H9 (cell line): ENCODE data around the gene KCNIP3. TPM values are rescaled to one million over a fixed set of nuclear protein-coding genes. Genes with fewer than 3 reads are reported as not detected.

Source experiments
- DNase-seq: peaks from one replicate; pipeline ENCODE4 v3.0.0-alpha.2; 2017
- H2AFZ ChIP-seq: one replicate; pipeline ENCODE4 v1.6.1; 2013; ENCODE audit warnings: mild to moderate bottlenecking, low read length, control low read depth, moderate library complexity
- H2AK5ac ChIP-seq: 2 replicates; pipeline ENCODE4 v1.6.1; 2013; ENCODE audit warnings: low read length, control low read depth, mixed read lengths; ENCODE audit not compliant: insufficient read length
- H2BK120ac ChIP-seq: one replicate; pipeline ENCODE4 v1.6.1; 2013; ENCODE audit warnings: low read depth, mild to moderate bottlenecking, low read length, control low read depth, inconsistent platforms; ENCODE audit not compliant: poor library complexity, severe bottlenecking
- H2BK12ac ChIP-seq: 2 replicates; pipeline ENCODE4 v1.6.1; 2013; ENCODE audit warnings: low read length, control low read depth, mixed read lengths, low read depth; ENCODE audit not compliant: insufficient read length
- H2BK15ac ChIP-seq: 2 replicates; pipeline ENCODE4 v1.6.1; 2013; ENCODE audit warnings: low read depth, low read length, control low read depth
- H2BK20ac ChIP-seq: one replicate; pipeline ENCODE4 v1.6.1; 2013; ENCODE audit warnings: low read depth, mild to moderate bottlenecking, low read length, control low read depth, inconsistent platforms; ENCODE audit not compliant: poor library complexity, severe bottlenecking
- H2BK5ac ChIP-seq: 2 replicates; pipeline ENCODE4 v1.6.1; 2013; ENCODE audit warnings: low read length, control low read depth, mixed read lengths; ENCODE audit not compliant: insufficient read length
- H3K14ac ChIP-seq: 2 replicates; pipeline ENCODE4 v1.6.1; 2013; ENCODE audit warnings: low read length, control low read depth; ENCODE audit not compliant: insufficient read depth
- H3K18ac ChIP-seq: 2 replicates; pipeline ENCODE4 v1.6.1; 2013; ENCODE audit warnings: low read depth, mild to moderate bottlenecking, mixed read lengths, low read length, control low read depth; ENCODE audit not compliant: insufficient read length
- H3K23ac ChIP-seq: 2 replicates; pipeline ENCODE4 v1.6.1; 2013; ENCODE audit warnings: low read length, control low read depth, mixed read lengths, low read depth; ENCODE audit not compliant: insufficient read length
- H3K23me2 ChIP-seq: 2 replicates; pipeline ENCODE4 v1.6.1; 2013; ENCODE audit warnings: low read depth, mild to moderate bottlenecking, mixed read lengths, low read length, control low read depth; ENCODE audit not compliant: insufficient read length, poor library complexity, severe bottlenecking
- H3K27ac ChIP-seq: 2 replicates; pipeline ENCODE4 v1.5.1; 2013; ENCODE audit warnings: low read length, control low read depth, mixed read lengths, low read depth; ENCODE audit not compliant: insufficient read length
- H3K27me3 ChIP-seq: 2 replicates; pipeline ENCODE4 v1.6.1; 2013; ENCODE audit warnings: low read length, control low read depth, inconsistent platforms; ENCODE audit not compliant: insufficient read depth
- H3K4ac ChIP-seq: 2 replicates; pipeline ENCODE4 v1.6.1; 2013; ENCODE audit warnings: low read depth, mild to moderate bottlenecking, control low read depth, inconsistent platforms, low read length, moderate library complexity
- H3K4me1 ChIP-seq: 2 replicates; pipeline ENCODE4 v1.6.1; 2013; ENCODE audit warnings: low read length, control low read depth, inconsistent platforms; ENCODE audit not compliant: insufficient read depth
- H3K4me2 ChIP-seq: 2 replicates; pipeline ENCODE4 v1.6.1; 2013; ENCODE audit warnings: low read length, control low read depth, mixed read lengths; ENCODE audit not compliant: insufficient read length, insufficient read depth
- H3K56ac ChIP-seq: 2 replicates; pipeline ENCODE4 v1.6.1; 2013; ENCODE audit warnings: low read depth, mild to moderate bottlenecking, mixed read lengths, low read length, control low read depth; ENCODE audit not compliant: insufficient read length
- H3K79me1 ChIP-seq: 2 replicates; pipeline ENCODE4 v1.6.1; 2013; ENCODE audit warnings: low read depth, mild to moderate bottlenecking, moderate library complexity, low read length, control low read depth, inconsistent platforms; ENCODE audit not compliant: insufficient read depth, poor library complexity, severe bottlenecking
- H3K79me2 ChIP-seq: 2 replicates; pipeline ENCODE4 v1.6.1; 2013; ENCODE audit warnings: low read length, control low read depth, inconsistent platforms; ENCODE audit not compliant: insufficient read depth
- H3K9ac ChIP-seq: 2 replicates; pipeline ENCODE4 v1.6.1; 2013; ENCODE audit warnings: low read length, control low read depth, mixed read lengths; ENCODE audit not compliant: insufficient read length; ENCODE audit errors: extremely low read depth
- H3K9me3 ChIP-seq: one replicate; pipeline ENCODE4 v1.6.1; 2013; ENCODE audit warnings: low read depth, low read length, inconsistent platforms; ENCODE audit not compliant: control insufficient read depth
- H3T11ph ChIP-seq: one replicate; pipeline ENCODE4 v1.6.1; 2013; ENCODE audit warnings: mild to moderate bottlenecking, low read length, control low read depth, inconsistent platforms
- H4K20me1 ChIP-seq: one replicate; pipeline ENCODE4 v1.6.1; 2013; ENCODE audit not compliant: control insufficient read depth, insufficient read length, insufficient read depth
- H4K5ac ChIP-seq: 2 replicates; pipeline ENCODE4 v1.6.1; 2013; ENCODE audit warnings: low read depth, mild to moderate bottlenecking, mixed read lengths, low read length, control low read depth; ENCODE audit not compliant: insufficient read length
- H4K8ac ChIP-seq: replicated peaks from 2 replicates; pipeline ENCODE4 v1.6.1; 2013; ENCODE audit warnings: low read length, control low read depth, mixed read lengths, low read depth; ENCODE audit not compliant: insufficient read length
- H4K91ac ChIP-seq: 2 replicates; pipeline ENCODE4 v1.6.1; 2013; ENCODE audit warnings: low read depth, mild to moderate bottlenecking, moderate library complexity, mixed read lengths, low read length, control low read depth; ENCODE audit not compliant: insufficient read length
- H3K27ac Mint-ChIP-seq, 3 experiments: 2 replicates in 2 of 3; 3 replicates in 1 of 3; pipeline ENCODE4 v1.8.0; 2020 to 2021; ENCODE audit warnings: mixed read lengths in 3 of 3, mild to moderate bottlenecking in 1 of 3, moderate library complexity in 1 of 3
- H3K27me3 Mint-ChIP-seq: 2 replicates; pipeline ENCODE4 v1.8.0; 2021; ENCODE audit warnings: low read depth, mild to moderate bottlenecking, moderate library complexity, mixed read lengths
- H3K36me3 Mint-ChIP-seq, 3 experiments: 2 replicates in 2 of 3; 3 replicates in 1 of 3; pipeline ENCODE4 v1.8.0; 2020 to 2021; ENCODE audit warnings: low read depth in 3 of 3, mixed read lengths in 3 of 3; ENCODE audit not compliant: insufficient read depth in 1 of 3
- H3K4me1 Mint-ChIP-seq, 2 experiments: 2 replicates each; pipeline ENCODE4 v1.8.0; 2020; ENCODE audit warnings: mixed read lengths in 2 of 2
- H3K4me3 Mint-ChIP-seq, 2 experiments: 2 replicates in 1 of 2; 3 replicates in 1 of 2; pipeline ENCODE4 v1.8.0; 2020 to 2021; ENCODE audit warnings: mild to moderate bottlenecking in 2 of 2, mixed read lengths in 2 of 2, moderate library complexity in 1 of 2
- H3K9me3 Mint-ChIP-seq, 2 experiments: 2 replicates in 1 of 2; 3 replicates in 1 of 2; pipeline ENCODE4 v1.8.0; 2020; ENCODE audit warnings: mild to moderate bottlenecking in 2 of 2, mixed read lengths in 2 of 2, moderate library complexity in 1 of 2
- WGBS: extraction: QIAGEN DNeasy Blood & Tissue Kit; methylation state at CpG from one replicate; pipeline ENCODE4 v1.1.7; 2013; ENCODE audit warnings: missing lambda C conversion rate, low lambda C conversion rate, mixed read lengths; ENCODE audit not compliant: insufficient read length; ENCODE audit errors: extremely low coverage; 5-methylcytosine and 5-hydroxymethylcytosine counted together
- total RNA-seq: library from RNA; stranded (reverse); gene quantifications from 2 replicates; pipeline ENCODE4 v1.2.1, GENCODE V29; 2021
- TF ChIP-seq, protein P1 (sequence below): fragments of 200-600 bp; sonication (generic); conservative IDR thresholded peaks from 3 replicates; pipeline ENCODE4 v1.8.0; 2021; ENCODE audit warnings: antibody characterized with exemption, mild to moderate bottlenecking

Gene KCNIP3
- total RNA-seq, 1 experiment from 2014 or later = 1.5 TPM

DNA sequence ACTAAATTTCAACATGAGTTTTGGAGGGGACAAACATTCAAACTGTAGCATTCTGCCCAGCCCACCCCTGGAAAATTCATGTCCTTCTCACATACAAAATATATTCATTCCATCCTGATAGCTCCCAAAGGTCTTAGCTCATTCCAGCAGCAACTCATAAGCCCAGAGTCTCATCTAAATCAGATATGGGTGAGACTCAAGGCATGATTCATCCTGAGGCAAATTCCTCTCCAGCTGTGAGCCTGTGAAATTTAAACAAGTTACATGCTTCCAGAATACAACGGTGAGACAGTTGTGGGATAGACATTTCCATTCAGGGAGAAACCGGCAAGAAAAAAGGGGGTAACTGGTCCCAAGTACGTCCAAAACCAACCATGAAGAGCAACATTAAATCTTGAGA is 61.9 kb downstream of the KCNIP3 start:
- Mint-ChIP-seq H3K27ac (no peak overlapping the region), H3K9me3 (peaks cover 7 to 14% of the 10 kb centered on the region in 2 experiments; a peak in 4 of 5 replicates), H3K36me3 (no peaks in the 10 kb centered on the region; a peak in 1 of 7 replicates), H3K27me3 (peaks cover 36% of the 10 kb centered on the region), H3K4me3 (no peak overlapping the region), H3K4me1 (no peaks in the 10 kb centered on the region)
- no peak overlapping the region for H4K91ac ChIP-seq
- H3K56ac ChIP-seq = no peak overlapping the region
- H3K23me2 ChIP-seq = no peaks in the 10 kb centered on the region
- H3K9ac ChIP-seq = no peak overlapping the region
- H3K4ac ChIP-seq = no peak overlapping the region
- no peak overlapping the region for H2AFZ ChIP-seq
- H3K23ac ChIP-seq = no peak overlapping the region
- no CpG with 5 or more reads among the region's 3 CpGs for WGBS
- H2BK5ac ChIP-seq = no peak overlapping the region
- no peak for DNase-seq
- H3K9me3 ChIP-seq = no peaks in the 10 kb centered on the region
- TF ChIP-seq, protein P1, sequence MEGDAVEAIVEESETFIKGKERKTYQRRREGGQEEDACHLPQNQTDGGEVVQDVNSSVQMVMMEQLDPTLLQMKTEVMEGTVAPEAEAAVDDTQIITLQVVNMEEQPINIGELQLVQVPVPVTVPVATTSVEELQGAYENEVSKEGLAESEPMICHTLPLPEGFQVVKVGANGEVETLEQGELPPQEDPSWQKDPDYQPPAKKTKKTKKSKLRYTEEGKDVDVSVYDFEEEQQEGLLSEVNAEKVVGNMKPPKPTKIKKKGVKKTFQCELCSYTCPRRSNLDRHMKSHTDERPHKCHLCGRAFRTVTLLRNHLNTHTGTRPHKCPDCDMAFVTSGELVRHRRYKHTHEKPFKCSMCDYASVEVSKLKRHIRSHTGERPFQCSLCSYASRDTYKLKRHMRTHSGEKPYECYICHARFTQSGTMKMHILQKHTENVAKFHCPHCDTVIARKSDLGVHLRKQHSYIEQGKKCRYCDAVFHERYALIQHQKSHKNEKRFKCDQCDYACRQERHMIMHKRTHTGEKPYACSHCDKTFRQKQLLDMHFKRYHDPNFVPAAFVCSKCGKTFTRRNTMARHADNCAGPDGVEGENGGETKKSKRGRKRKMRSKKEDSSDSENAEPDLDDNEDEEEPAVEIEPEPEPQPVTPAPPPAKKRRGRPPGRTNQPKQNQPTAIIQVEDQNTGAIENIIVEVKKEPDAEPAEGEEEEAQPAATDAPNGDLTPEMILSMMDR = no peak
- H3K14ac ChIP-seq = no peak overlapping the region
- H3T11ph ChIP-seq = no peak overlapping the region
- no peaks in the 10 kb centered on the region for H3K4me1 ChIP-seq
- no peaks in the 10 kb centered on the region for H3K79me2 ChIP-seq
- no peak overlapping the region for H3K18ac ChIP-seq
- no peak overlapping the region for H2BK15ac ChIP-seq
- no peak overlapping the region for H2BK12ac ChIP-seq
- no peaks in the 10 kb centered on the region for H4K20me1 ChIP-seq
- H4K8ac ChIP-seq = no peak overlapping the region
- H2AK5ac ChIP-seq = no peak overlapping the region
- no peaks in the 10 kb centered on the region for H3K79me1 ChIP-seq
- no peak overlapping the region for H3K4me2 ChIP-seq
- H3K27me3 ChIP-seq = no peaks in the 10 kb centered on the region
- H2BK20ac ChIP-seq = no peak overlapping the region
- H2BK120ac ChIP-seq = no peak overlapping the region
- no peak overlapping the region for H4K5ac ChIP-seq
- H3K27ac ChIP-seq = no peak overlapping the region
